ENCODE measurements around the gene GPSM3.

The GPSM3 gene

DNA sequence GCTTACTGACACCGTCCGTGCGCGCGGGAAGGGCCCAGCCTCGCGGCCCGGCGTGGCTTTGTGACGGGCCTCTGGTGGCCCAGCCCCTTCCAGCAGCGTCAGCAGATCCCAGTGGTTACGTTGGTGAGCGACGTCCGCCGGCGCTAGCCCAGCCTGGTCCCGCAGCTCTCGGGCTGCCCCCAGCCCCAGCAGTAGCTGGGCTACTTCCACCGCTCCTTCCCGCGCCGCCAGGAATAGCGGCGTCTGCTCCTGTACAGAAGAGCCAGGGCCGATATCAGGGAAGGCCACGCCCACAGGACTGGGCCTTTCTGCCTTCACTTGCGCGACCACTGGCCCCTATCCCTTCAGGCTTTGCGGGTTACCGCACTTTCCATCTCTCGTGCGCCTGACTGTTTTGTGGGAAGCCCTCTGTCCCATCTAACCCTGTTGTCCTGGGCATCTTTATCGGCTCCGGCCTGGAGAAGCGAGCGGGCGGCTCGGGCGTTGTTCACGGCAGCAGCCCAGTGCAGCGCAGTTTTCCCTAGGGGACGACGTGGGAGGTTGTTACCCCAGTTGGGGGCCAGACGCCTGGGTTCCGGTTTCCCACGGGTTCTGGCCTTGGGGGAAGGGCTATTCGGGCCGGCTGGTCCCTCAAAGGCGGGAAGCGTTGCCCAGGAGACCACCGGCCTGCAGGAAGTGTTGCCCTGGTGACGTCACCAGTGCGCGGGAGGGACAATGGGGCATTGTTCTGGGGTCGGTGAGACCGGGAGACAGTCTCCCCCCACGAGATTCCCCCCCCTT lies 3.6 kb upstream of the GPSM3 start (continued):
- TF ChIP-seq KLF9 (tag by site-specific recombination; IDR thresholded peaks at IDR 0.05; ENCODE audit: low read depth) (peak; percentile 93), ZNF670 (tag by site-specific recombination; IDR thresholded peaks at IDR 0.05; ENCODE audit: low read depth) (no peak), KLF16 (tag by site-specific recombination; IDR thresholded peaks at IDR 0.05) (no peak; the same call in 1 of the 2 replicates), ZNF514 (tag by site-specific recombination; IDR thresholded peaks at IDR 0.05) (no peak), ZNF404 (tag by site-specific recombination; IDR thresholded peaks at IDR 0.05) (no peak), ZFP69B (tag by site-specific recombination; IDR thresholded peaks at IDR 0.05) (peak; percentile 67; the same call in 1 of the 2 replicates), REST (tag by site-specific recombination; IDR thresholded peaks at IDR 0.05) (peak; percentile 33), SALL2 (tag by site-specific recombination; IDR thresholded peaks at IDR 0.05; ENCODE audit: borderline replicate concordance) (no peak), ZNF660 (tag by site-specific recombination; IDR thresholded peaks at IDR 0.05) (no peak), GLIS1 (tag by site-specific recombination; IDR thresholded peaks at IDR 0.05) (peak; percentile 99), YY1 (tag by site-specific recombination; IDR thresholded peaks at IDR 0.05) (peak; percentile 46; the same call in 1 of the 2 replicates), ZNF624 (tag by site-specific recombination; IDR thresholded peaks at IDR 0.05) (0 out of 2 replicates have a peak, but pooled peaks have one; percentile 39), TSHZ1 (tag by site-specific recombination; IDR thresholded peaks at IDR 0.05; ENCODE audit: borderline replicate concordance) (no peak; the same call in 1 of the 2 replicates), ZNF548 (tag by site-specific recombination; IDR thresholded peaks at IDR 0.05) (no peak), ZNF132 (tag by site-specific recombination; IDR thresholded peaks at IDR 0.05; ENCODE audit: borderline replicate concordance) (no peak), ZNF416 (tag by site-specific recombination; IDR thresholded peaks at IDR 0.05) (no peak), ZSCAN30 (tag by site-specific recombination; IDR thresholded peaks at IDR 0.05) (peak; percentile 43; the same call in 1 of the 2 replicates), ZNF335 (tag by site-specific recombination; conservative IDR thresholded peaks at IDR 0.05) (peak; percentile 98)
- TF ChIP-seq, protein P1, sequence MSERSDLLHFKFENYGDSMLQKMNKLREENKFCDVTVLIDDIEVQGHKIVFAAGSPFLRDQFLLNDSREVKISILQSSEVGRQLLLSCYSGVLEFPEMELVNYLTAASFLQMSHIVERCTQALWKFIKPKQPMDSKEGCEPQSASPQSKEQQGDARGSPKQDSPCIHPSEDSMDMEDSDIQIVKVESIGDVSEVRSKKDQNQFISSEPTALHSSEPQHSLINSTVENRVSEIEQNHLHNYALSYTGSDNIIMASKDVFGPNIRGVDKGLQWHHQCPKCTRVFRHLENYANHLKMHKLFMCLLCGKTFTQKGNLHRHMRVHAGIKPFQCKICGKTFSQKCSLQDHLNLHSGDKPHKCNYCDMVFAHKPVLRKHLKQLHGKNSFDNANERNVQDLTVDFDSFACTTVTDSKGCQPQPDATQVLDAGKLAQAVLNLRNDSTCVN (tag by site-specific recombination; optimal IDR thresholded peaks at IDR 0.05) = peak; percentile 97
- TF ChIP-seq, protein P2, sequence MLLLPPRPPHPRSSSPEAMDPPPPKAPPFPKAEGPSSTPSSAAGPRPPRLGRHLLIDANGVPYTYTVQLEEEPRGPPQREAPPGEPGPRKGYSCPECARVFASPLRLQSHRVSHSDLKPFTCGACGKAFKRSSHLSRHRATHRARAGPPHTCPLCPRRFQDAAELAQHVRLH (tag by site-specific recombination; IDR thresholded peaks at IDR 0.05) = peak; percentile 70; the same call in 1 of the 2 replicates
- TF ChIP-seq, protein P3, sequence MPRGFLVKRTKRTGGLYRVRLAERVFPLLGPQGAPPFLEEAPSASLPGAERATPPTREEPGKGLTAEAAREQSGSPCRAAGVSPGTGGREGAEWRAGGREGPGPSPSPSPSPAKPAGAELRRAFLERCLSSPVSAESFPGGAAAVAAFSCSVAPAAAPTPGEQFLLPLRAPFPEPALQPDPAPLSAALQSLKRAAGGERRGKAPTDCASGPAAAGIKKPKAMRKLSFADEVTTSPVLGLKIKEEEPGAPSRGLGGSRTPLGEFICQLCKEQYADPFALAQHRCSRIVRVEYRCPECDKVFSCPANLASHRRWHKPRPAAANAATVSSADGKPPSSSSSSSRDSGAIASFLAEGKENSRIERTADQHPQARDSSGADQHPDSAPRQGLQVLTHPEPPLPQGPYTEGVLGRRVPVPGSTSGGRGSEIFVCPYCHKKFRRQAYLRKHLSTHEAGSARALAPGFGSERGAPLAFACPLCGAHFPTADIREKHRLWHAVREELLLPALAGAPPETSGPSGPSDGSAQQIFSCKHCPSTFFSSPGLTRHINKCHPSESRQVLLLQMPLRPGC (tag by site-specific recombination; IDR thresholded peaks at IDR 0.05) = no peak
- TF ChIP-seq, protein P4, sequence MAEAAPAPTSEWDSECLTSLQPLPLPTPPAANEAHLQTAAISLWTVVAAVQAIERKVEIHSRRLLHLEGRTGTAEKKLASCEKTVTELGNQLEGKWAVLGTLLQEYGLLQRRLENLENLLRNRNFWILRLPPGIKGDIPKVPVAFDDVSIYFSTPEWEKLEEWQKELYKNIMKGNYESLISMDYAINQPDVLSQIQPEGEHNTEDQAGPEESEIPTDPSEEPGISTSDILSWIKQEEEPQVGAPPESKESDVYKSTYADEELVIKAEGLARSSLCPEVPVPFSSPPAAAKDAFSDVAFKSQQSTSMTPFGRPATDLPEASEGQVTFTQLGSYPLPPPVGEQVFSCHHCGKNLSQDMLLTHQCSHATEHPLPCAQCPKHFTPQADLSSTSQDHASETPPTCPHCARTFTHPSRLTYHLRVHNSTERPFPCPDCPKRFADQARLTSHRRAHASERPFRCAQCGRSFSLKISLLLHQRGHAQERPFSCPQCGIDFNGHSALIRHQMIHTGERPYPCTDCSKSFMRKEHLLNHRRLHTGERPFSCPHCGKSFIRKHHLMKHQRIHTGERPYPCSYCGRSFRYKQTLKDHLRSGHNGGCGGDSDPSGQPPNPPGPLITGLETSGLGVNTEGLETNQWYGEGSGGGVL (tag by site-specific recombination; IDR thresholded peaks at IDR 0.05) = peak; percentile 93
- TF ChIP-seq, protein P5, sequence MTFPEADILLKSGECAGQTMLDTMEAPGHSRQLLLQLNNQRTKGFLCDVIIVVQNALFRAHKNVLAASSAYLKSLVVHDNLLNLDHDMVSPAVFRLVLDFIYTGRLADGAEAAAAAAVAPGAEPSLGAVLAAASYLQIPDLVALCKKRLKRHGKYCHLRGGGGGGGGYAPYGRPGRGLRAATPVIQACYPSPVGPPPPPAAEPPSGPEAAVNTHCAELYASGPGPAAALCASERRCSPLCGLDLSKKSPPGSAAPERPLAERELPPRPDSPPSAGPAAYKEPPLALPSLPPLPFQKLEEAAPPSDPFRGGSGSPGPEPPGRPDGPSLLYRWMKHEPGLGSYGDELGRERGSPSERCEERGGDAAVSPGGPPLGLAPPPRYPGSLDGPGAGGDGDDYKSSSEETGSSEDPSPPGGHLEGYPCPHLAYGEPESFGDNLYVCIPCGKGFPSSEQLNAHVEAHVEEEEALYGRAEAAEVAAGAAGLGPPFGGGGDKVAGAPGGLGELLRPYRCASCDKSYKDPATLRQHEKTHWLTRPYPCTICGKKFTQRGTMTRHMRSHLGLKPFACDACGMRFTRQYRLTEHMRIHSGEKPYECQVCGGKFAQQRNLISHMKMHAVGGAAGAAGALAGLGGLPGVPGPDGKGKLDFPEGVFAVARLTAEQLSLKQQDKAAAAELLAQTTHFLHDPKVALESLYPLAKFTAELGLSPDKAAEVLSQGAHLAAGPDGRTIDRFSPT (tag by site-specific recombination; IDR thresholded peaks at IDR 0.05) = peak; percentile 52
